HG02970 (cell line): ENCODE results near the gene ALDH4A1.
A peak's percentile ranks its signal among the peaks of the same experiment; 100 is the strongest.

ENCODE experiments used
- ATAC-seq: cut with Tn5 transposase; IDR thresholded peaks from one replicate; pipeline ENCODE4 v1.9.1; 2021; ENCODE audit warnings: mild to moderate bottlenecking, moderate library complexity, moderate number of reproducible peaks; ENCODE audit not compliant: unreplicated experiment, low FRiP score

The ALDH4A1 gene, protein sequence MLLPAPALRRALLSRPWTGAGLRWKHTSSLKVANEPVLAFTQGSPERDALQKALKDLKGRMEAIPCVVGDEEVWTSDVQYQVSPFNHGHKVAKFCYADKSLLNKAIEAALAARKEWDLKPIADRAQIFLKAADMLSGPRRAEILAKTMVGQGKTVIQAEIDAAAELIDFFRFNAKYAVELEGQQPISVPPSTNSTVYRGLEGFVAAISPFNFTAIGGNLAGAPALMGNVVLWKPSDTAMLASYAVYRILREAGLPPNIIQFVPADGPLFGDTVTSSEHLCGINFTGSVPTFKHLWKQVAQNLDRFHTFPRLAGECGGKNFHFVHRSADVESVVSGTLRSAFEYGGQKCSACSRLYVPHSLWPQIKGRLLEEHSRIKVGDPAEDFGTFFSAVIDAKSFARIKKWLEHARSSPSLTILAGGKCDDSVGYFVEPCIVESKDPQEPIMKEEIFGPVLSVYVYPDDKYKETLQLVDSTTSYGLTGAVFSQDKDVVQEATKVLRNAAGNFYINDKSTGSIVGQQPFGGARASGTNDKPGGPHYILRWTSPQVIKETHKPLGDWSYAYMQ

GRCh38 chr1:18902523-18903290 lies at the start of gene ALDH4A1:
TSS of gene ALDH4A1 (minus strand) at chr1:18902555. CDS start at chr1:18902523, 32 bp downstream.
- ATAC-seq: peak; percentile 92

DNA sequence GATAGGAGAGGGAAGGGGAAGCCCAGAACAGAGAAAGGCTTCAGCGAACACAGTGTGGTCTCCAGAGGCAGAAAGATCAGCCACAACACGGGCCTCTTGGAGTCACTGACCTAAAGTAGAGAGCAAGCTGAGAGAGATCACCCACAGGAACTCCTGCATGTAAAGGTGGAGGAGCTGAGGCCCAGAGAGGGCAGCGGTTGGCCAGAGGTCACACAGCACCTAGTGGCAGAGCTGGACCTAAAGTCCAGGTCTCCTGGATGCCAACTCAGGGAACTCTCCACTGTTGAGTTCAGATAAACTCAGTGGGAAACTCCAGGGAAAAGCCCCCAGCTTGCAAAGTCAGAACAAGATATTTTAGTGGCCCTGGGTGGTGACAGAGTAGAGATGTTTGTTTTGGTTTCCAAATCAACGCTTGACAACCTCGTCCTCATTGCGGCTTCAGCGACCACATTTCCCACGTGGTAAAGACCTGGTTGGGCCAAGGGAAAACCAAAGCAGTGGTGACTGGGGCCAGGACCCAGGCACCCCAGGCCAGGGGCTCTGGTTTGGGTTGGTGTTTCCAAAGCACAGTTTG lies 49.5 kb upstream of the ALDH4A1 start:
- peak; percentile 38 for ATAC-seq

DNA sequence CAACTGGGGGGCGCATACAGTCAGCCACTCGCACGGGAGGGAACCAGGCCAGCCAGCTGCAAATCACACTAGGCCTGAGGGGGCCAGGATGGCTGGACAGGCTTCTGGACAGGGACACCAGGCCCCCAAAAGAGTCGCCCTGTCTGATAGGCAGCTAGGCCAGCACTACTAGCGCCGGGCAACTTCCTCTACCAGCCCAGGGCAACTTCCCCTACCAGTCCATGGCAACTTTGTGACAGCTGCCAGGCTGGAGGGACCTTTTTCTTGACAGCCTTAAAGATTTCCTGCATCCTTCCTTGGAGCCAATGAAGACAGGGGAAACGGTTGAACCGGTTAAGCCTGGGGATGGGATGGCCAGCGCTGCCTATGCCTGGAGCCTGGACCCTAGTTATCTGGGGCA lies 49.1 kb upstream of the ALDH4A1 start:
- ATAC-seq: no peak

DNA sequence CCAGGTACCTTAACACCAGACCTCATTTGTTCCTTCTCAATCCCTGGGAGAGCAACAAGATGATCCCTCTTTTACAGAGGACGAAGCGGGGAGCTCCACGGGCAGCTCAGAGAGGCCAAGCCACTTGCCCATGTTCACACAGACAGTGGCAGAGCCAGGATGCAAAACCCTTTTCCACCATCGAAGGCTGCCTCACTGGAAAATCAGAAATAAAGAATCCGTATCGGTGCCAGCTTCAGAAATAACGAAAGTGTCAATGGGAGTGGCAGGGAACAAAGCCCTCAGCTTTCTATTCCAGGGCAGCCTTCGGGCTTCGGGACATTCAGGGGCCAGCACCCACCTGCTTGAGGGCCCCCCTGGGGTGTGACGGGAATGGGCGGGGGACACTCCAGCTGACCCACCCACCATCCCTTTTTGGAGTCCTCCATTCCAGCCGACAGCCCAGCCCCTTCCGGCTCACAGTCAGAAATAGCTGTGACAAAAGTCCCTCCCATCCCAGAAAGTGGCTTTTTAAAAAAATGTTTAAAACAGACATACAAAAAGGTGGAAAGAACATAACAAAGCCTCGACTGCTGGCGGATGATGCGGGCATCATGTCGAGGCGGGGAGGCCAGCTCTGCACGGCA lies 48.2 kb upstream of the ALDH4A1 start:
- no peak for ATAC-seq

DNA sequence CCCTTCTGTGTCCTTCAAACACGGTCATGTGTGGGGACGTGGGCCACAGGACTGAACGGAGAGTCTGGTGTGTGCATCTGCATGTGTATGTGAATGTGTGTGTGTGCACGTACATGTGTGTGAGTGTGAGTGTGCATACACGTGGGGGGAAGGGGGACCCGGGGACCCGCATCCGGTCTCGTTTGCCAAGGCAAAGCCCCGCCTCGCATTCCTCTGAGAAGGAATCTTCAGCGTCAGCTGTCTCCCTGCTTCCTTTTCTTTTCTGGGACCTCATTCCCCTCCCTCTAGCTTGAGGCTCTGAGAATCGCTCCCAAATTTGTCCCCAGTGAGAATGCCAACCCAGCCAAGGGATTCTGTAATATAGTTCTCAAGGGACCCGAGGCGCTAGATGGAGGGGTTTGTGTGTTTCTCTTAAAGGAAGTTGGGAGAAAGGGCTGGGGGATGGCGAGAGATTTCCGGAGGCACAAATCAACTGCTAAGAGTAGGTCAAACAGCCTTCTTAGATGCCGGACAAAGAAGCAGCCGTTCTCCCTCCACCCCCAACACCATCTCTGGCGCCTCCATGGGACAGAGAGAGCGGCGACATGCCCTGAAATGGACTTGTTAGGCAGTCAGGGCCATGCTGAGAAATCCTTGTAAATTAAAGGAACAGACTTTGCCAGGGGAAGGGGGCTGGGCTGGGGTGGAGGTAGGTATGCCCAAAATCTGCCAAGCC lies 47.5 kb upstream of the ALDH4A1 start:
- ATAC-seq: no peak

GRCh38 chr1:18948913-18949685 lies 46.7 kb upstream of the ALDH4A1 start:
- ATAC-seq: no peak

DNA sequence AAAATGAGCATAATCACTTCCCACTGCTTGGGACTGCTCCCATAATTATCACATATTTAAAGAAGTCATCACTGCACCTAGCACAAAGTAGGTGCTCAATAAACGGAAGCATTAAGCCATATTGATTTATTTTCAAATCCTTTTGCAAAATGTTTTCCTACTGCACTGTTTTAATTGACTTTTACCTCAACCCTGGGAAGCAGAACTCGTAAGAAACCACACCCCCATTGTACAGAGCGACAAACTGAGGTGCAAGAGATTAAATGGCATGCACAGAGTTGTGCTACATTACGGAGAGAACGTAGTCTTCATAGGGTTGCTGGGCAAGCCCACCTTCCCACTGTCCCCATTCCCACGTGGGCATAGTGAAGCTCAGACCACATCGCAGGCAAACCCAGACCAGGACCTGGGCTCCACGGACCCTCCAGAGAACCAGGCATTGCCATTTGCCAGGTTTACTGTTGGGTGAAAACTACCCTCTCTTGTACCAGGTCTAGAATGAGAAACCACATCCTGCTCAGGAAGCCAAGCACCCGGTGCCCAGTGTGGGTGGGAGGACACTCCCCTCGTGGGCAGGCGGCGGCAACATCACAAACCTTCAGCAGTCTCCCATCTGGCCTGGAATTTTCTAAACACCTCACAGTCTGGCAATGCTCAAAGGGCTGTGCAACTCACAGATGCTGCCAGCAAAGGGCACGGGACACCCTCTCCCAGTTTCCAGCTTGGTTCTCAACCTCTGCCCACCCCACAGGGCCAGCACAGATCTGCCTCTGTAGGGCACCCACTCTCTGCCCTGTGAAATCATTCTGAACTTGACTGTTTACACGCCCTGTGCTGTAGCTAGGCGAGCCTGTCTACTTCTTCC lies 45.9 kb upstream of the ALDH4A1 start:
- ATAC-seq: no peak

GRCh38 chr1:18947570-18947969 lies 45.2 kb upstream of the ALDH4A1 start:
- ATAC-seq: no peak

DNA sequence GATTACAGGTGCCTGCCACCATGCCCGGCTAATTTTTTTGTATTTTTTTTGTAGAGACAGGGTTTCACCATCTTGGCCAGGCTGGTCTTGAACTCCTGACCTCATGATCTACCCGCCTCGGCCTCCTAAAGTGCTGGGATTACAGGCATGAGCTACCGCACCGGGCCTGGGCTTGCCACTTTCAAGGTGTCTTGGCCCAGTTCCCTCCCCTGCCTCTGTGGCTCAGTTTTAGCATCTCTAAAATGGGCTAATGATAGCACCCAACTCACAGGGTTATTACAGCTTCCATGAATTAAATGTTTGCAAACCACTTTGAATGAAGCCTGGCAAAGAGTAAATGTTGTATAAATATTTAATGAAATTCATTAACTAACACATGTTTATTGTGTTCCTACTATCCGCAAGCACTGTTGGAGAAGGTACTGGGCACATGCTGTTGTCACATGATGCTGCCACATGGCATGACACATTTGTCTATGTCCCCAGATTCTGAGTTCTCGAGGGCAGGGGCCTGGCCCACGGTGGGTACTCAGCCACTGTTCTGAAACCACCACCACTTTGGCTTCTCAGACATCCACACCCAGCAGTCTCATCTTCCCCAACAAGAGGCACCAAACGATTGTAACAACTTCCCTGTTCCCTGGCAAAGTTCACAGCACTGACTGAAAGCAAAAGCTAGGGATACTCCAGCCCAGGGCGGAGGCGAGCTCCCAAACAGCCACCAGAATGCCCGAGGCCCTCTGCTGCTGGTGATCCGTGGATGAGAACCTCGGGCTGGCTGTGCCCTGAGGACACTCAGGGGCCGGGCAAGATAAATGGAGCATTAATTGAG lies 44.4 kb upstream of the ALDH4A1 start:
- no peak for ATAC-seq

DNA sequence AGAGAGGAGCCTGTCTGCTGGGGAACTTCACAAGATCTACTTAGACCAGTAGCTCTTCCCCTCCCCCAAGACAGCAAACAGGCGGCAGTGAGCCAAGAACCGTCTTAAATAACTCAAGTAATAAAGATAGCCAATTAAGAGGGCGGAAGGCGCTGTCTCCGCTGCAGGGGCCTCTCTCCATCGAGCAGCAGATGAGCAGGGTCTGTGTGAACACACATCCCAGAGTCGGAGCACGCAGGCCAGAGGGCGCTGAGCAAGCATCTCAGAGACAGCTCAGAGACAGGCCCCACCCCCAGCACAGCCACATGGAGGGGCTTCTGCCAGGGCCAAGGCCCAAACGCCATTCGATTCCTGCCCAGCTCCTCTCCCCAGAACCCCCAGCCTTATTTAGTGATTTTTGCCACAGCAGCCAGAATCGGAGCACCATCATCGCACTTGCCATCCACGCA lies 43.1 kb upstream of the ALDH4A1 start:
- ATAC-seq: no peak

DNA sequence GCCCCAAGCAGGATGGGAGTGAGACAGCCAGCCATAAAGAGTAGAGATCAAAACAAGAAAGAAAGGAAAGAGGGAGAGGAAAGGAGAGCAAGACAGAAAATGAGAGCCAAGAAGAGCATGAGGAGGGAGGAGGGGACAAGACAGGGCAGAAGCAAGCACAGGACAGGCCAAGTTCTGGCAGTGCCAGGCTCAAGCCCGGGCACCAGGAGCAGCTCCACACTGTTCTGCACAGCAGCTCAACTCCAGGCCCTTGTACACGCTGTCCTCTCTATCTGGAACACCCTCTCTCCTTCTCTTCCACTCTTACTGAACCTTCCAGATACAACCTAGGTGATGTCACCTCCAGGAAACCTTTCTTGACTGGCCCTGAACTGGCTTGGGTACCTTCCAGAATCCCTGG lies 42.5 kb upstream of the ALDH4A1 start:
- ATAC-seq: no peak

DNA sequence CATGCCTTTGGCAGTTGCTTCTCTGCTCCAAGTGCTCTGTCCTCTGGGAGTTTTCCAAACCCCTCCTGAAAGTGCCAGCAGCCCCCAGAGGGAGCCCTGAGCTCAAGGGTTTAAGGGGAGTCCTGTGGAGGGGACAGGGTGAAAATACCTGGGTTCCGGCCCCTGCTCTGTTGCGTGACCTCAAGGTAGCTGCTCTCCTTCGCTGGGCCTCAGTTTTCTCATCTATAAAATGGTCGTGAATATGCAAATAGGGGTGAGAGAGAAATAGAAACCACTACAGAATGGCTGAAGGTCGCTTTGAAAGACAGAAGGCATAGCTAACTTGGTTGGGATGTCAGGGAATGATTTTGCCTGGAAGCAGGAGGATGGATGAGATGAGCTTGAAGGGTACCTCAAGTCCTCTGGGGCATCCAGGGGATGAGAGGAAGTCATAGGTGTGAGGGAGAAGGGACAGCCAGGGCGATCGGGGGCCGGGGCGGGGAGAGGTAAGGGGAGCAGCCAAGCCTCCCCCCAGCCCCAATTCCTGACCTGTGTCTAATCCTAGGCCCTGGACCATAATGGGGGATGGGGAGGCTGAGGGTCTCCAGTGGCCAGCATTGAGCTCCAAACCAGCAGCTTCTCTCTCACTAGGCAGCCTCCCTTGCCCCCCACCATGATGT lies 41.7 kb upstream of the ALDH4A1 start:
- no peak for ATAC-seq

DNA sequence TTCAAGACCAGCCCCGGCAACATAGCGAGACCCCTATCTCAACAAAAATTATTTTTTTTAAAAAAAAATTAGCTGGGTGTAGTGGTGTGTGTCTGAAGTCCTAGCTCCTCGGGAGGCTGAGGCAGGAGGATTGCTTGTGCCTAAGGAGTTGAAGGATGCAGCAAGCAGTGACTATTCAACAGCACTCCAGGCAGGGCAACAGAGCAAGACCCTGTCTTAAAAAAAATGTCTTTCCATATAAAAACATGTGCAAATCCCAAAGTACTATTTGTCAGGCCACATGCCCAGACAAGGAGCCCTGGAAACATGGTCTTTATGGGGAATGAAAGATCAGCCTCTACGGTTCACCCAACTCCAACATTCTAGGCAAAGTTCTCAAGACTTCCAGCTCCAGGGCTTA lies 40.8 kb upstream of the ALDH4A1 start:
- ATAC-seq: no peak

- no peak for ATAC-seq
Measured at GRCh38 chr1:18942340-18942739, 40.0 kb upstream of the ALDH4A1 start.

DNA sequence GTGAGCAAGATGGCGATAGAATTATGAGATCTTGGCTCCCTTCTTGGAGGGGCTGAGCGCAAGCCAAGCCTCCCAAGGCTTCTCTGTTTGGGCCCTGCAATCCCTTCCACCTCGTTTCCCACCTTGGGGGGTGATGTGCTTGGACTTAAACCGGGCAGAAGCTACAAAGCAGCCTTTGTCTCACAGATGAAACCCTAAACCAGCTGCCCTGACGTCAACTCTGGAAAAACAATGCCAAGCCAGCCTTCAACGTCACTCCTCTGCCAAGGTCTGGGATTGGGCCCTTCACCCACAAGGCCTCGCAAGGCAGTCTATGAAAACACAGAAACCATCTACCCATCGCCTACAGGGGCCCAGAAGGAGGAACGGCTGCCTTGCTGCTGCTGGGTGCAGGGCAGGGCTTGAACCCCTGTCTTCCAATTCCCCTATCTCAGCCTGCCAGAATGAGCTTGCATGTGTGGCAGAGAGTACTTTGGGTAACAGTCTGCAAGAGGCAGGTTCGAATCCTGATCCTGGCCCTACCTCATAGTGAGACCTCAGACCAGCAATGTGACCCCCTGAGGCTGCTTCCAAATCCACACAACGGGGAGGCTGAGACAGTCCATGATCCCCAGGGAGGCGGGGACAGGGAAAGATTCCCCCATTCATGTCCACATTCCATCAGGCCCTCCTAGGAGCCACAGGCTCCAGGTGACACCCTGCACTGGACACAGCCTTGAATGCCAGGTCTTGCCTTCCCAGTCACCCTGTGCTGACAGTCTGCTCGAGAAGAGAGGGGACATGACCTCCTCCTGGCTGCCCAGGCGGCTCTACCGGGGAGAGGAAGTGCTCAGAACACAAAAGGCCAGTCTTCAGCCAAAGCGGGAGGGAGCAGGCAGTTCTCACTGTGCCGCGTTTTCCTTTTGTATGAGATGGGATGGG lies 39.1 kb upstream of the ALDH4A1 start:
- no peak for ATAC-seq
